ENCODE results near the gene CNTN4. TPM values are rescaled to one million over a fixed set of nuclear protein-coding genes. Genes with fewer than 3 reads are reported as not detected.

CNTN4 gene
- total and polyA plus RNA-seq, 2 experiments from 2014 or later: 0.91 to 4.0 TPM

DNA sequence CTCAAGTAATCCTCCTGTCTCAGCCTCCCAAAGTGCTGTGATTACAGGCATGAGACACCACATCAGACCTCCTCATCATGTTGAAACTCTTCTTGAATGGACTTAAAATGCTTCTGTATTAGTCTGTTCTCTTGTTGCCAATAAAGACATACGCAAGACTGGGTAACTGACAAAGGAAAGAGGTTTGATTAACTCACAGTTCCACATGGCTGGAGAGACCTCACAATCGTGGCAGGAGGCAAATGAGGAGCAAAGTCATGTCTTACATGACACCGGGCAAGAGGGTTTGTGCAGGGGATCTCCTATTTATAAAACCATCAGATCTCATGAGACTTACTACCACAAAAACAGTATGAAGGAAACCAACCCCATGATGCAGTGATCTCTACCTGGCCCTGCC lies 113.5 kb downstream of the CNTN4 start:
- Mint-ChIP-seq H3K4me3 (no peak overlapping the region), H3K9me3 (peaks cover 95% of the 10 kb centered on the region), H3K36me3 (ENCODE audit: low read depth) (peaks cover 35% of the 10 kb centered on the region), H3K27me3 (ENCODE audit: insufficient read depth, low read depth, poor library complexity) (no peaks in the 10 kb centered on the region), H3K27ac (no peak overlapping the region), H3K4me1 (no peaks in the 10 kb centered on the region)
- Histone ChIP-seq H3K27me3 (ENCODE audit: insufficient read depth) (no peaks in the 10 kb centered on the region), H4K20me1 (replicated peaks; ENCODE audit: insufficient read depth) (no peaks in the 10 kb centered on the region), H3K9me2 (ENCODE audit: insufficient read depth) (no peaks in the 10 kb centered on the region; the same call in 1 of the 2 replicates), H3K27ac (ENCODE audit: low read depth) (no peak overlapping the region), H3K4me3 (no peak overlapping the region), H3K79me2 (replicated peaks; ENCODE audit: insufficient read depth) (no peaks in the 10 kb centered on the region), H3F3A (replicated peaks; ENCODE audit: low read depth) (no peaks in the 10 kb centered on the region), H3K36me3 (ENCODE audit: insufficient read depth) (no peaks in the 10 kb centered on the region), H3K4me1 (ENCODE audit: insufficient read depth) (no peaks in the 10 kb centered on the region), H3K4me2 (no peak overlapping the region), H2AFZ (no peak overlapping the region)
- no peak for TF ChIP-seq JUNB (IDR thresholded peaks at IDR 0.05; ENCODE audit: unreplicated experiment)
- TF ChIP-seq POLR2AphosphoS5 (IDR thresholded peaks at IDR 0.05; ENCODE audit: low read depth): no peak
- TF ChIP-seq ZNF114 (CRISPR knock-in tag; IDR thresholded peaks at IDR 0.05): no peak
- ATAC-seq: no peak
- no peak for DNase-seq (ENCODE audit: low spot score)

DNA sequence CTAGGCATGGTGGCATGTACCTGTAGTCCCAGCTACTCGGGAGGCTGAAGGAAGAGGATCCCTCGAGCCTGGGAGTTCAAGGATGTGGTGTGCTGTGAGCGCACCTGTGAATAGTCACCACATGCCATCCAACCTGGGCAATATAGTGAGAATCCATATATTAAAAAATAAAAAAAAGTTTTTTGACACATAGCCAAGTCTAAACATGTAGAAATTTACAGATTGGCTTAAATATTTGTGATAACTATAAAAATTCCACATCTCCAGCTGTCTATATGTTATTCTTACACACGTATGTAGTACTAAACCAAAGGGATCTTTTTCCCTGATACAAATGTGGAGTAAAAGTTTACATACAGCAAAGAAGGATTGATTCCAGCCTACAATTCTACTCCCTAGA lies 119.7 kb downstream of the CNTN4 start:
- no peak for ATAC-seq
- no peak overlapping the region for H3K27ac ChIP-seq (ENCODE audit: low read depth)
- peaks cover 31% of the 10 kb centered on the region for H3K36me3 Mint-ChIP-seq (ENCODE audit: low read depth)
- no peaks in the 10 kb centered on the region for H3K79me2 ChIP-seq (replicated peaks; ENCODE audit: insufficient read depth)
- no peak overlapping the region for H3K4me3 Mint-ChIP-seq
- H3K9me2 ChIP-seq (ENCODE audit: insufficient read depth): no peaks in the 10 kb centered on the region
- H3F3A ChIP-seq (replicated peaks; ENCODE audit: low read depth): no peaks in the 10 kb centered on the region
- H3K4me1 Mint-ChIP-seq: no peaks in the 10 kb centered on the region
- no peaks in the 10 kb centered on the region for H3K27me3 ChIP-seq (ENCODE audit: insufficient read depth)
- H3K9me3 Mint-ChIP-seq: peaks cover 91% of the 10 kb centered on the region
- H4K20me1 ChIP-seq (replicated peaks; ENCODE audit: insufficient read depth): no peaks in the 10 kb centered on the region
- no peak overlapping the region for H3K4me2 ChIP-seq
- no peak for DNase-seq (ENCODE audit: low spot score)
- no peak overlapping the region for H3K4me3 ChIP-seq
- H3K4me1 ChIP-seq (ENCODE audit: insufficient read depth): no peaks in the 10 kb centered on the region
- H3K36me3 ChIP-seq (ENCODE audit: insufficient read depth): no peaks in the 10 kb centered on the region
- H3K27ac Mint-ChIP-seq: no peak overlapping the region
- H3K27me3 Mint-ChIP-seq (ENCODE audit: insufficient read depth, low read depth, poor library complexity): no peaks in the 10 kb centered on the region
- H2AFZ ChIP-seq: no peak overlapping the region
- no peak for TF ChIP-seq JUNB (IDR thresholded peaks at IDR 0.05; ENCODE audit: unreplicated experiment)
- TF ChIP-seq, protein P1, sequence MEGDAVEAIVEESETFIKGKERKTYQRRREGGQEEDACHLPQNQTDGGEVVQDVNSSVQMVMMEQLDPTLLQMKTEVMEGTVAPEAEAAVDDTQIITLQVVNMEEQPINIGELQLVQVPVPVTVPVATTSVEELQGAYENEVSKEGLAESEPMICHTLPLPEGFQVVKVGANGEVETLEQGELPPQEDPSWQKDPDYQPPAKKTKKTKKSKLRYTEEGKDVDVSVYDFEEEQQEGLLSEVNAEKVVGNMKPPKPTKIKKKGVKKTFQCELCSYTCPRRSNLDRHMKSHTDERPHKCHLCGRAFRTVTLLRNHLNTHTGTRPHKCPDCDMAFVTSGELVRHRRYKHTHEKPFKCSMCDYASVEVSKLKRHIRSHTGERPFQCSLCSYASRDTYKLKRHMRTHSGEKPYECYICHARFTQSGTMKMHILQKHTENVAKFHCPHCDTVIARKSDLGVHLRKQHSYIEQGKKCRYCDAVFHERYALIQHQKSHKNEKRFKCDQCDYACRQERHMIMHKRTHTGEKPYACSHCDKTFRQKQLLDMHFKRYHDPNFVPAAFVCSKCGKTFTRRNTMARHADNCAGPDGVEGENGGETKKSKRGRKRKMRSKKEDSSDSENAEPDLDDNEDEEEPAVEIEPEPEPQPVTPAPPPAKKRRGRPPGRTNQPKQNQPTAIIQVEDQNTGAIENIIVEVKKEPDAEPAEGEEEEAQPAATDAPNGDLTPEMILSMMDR (conservative IDR thresholded peaks at IDR 0.05; ENCODE audit: low read depth in 2 of 2): no peak
- TF ChIP-seq ETS1 (IDR thresholded peaks at IDR 0.05): no peak
- no peak for TF ChIP-seq POLR2AphosphoS5 (IDR thresholded peaks at IDR 0.05; ENCODE audit: low read depth)
- TF ChIP-seq STAT1 (IDR thresholded peaks at IDR 0.05; ENCODE audit: unreplicated experiment): no peak
- no peak for TF ChIP-seq EZH2phosphoT487 (IDR thresholded peaks at IDR 0.05; ENCODE audit: unreplicated experiment)
- TF ChIP-seq EZH2 (IDR thresholded peaks at IDR 0.05; ENCODE audit: low read depth, unreplicated experiment): no peak
- TF ChIP-seq, protein P2, sequence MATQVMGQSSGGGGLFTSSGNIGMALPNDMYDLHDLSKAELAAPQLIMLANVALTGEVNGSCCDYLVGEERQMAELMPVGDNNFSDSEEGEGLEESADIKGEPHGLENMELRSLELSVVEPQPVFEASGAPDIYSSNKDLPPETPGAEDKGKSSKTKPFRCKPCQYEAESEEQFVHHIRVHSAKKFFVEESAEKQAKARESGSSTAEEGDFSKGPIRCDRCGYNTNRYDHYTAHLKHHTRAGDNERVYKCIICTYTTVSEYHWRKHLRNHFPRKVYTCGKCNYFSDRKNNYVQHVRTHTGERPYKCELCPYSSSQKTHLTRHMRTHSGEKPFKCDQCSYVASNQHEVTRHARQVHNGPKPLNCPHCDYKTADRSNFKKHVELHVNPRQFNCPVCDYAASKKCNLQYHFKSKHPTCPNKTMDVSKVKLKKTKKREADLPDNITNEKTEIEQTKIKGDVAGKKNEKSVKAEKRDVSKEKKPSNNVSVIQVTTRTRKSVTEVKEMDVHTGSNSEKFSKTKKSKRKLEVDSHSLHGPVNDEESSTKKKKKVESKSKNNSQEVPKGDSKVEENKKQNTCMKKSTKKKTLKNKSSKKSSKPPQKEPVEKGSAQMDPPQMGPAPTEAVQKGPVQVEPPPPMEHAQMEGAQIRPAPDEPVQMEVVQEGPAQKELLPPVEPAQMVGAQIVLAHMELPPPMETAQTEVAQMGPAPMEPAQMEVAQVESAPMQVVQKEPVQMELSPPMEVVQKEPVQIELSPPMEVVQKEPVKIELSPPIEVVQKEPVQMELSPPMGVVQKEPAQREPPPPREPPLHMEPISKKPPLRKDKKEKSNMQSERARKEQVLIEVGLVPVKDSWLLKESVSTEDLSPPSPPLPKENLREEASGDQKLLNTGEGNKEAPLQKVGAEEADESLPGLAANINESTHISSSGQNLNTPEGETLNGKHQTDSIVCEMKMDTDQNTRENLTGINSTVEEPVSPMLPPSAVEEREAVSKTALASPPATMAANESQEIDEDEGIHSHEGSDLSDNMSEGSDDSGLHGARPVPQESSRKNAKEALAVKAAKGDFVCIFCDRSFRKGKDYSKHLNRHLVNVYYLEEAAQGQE (IDR thresholded peaks at IDR 0.05; ENCODE audit: unreplicated experiment): no peak
- TF ChIP-seq, protein P3, sequence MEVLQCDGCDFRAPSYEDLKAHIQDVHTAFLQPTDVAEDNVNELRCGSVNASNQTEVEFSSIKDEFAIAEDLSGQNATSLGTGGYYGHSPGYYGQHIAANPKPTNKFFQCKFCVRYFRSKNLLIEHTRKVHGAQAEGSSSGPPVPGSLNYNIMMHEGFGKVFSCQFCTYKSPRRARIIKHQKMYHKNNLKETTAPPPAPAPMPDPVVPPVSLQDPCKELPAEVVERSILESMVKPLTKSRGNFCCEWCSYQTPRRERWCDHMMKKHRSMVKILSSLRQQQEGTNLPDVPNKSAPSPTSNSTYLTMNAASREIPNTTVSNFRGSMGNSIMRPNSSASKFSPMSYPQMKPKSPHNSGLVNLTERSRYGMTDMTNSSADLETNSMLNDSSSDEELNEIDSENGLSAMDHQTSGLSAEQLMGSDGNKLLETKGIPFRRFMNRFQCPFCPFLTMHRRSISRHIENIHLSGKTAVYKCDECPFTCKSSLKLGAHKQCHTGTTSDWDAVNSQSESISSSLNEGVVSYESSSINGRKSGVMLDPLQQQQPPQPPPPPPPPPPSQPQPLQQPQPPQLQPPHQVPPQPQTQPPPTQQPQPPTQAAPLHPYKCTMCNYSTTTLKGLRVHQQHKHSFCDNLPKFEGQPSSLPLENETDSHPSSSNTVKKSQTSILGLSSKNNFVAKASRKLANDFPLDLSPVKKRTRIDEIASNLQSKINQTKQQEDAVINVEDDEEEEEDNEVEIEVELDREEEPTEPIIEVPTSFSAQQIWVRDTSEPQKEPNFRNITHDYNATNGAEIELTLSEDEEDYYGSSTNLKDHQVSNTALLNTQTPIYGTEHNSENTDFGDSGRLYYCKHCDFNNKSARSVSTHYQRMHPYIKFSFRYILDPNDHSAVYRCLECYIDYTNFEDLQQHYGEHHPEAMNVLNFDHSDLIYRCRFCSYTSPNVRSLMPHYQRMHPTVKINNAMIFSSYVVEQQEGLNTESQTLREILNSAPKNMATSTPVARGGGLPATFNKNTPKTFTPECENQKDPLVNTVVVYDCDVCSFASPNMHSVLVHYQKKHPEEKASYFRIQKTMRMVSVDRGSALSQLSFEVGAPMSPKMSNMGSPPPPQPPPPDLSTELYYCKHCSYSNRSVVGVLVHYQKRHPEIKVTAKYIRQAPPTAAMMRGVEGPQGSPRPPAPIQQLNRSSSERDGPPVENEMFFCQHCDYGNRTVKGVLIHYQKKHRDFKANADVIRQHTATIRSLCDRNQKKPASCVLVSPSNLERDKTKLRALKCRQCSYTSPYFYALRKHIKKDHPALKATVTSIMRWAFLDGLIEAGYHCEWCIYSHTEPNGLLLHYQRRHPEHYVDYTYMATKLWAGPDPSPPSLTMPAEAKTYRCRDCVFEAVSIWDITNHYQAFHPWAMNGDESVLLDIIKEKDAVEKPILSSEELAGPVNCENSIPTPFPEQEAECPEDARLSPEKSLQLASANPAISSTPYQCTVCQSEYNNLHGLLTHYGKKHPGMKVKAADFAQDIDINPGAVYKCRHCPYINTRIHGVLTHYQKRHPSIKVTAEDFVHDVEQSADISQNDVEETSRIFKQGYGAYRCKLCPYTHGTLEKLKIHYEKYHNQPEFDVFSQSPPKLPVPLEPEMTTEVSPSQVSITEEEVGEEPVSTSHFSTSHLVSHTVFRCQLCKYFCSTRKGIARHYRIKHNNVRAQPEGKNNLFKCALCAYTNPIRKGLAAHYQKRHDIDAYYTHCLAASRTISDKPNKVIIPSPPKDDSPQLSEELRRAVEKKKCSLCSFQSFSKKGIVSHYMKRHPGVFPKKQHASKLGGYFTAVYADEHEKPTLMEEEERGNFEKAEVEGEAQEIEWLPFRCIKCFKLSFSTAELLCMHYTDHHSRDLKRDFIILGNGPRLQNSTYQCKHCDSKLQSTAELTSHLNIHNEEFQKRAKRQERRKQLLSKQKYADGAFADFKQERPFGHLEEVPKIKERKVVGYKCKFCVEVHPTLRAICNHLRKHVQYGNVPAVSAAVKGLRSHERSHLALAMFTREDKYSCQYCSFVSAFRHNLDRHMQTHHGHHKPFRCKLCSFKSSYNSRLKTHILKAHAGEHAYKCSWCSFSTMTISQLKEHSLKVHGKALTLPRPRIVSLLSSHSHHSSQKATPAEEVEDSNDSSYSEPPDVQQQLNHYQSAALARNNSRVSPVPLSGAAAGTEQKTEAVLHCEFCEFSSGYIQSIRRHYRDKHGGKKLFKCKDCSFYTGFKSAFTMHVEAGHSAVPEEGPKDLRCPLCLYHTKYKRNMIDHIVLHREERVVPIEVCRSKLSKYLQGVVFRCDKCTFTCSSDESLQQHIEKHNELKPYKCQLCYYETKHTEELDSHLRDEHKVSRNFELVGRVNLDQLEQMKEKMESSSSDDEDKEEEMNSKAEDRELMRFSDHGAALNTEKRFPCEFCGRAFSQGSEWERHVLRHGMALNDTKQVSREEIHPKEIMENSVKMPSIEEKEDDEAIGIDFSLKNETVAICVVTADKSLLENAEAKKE (CRISPR knock-in tag; IDR thresholded peaks at IDR 0.05): no peak

Measured in GM23338 (cell line).